Activated naive CD4-positive, alpha-beta T cell treated with anti-CD3 and anti-CD28 coated beads, Interleukin-2, amount 10 ng/mL, durations not matched to agents 7 days and 5 days (primary cell): ENCODE data around the gene CCDC88C.

Experiments
- CTCF ChIA-PET: fragments of 350-600 bp; sonication (Branson Sonifier 250); formaldehyde crosslinking; loops from one replicate; lab custom pipeline; 2021; ENCODE audit warnings: antibody characterized with exemption; lab: Charles Lee
- DNase-seq: peaks from one replicate; pipeline ENCODE4 v3.0.0-alpha.2; 2020
- H3K27ac Mint-ChIP-seq: one replicate; pipeline ENCODE4 v1.8.0; 2021; ENCODE audit warnings: mild to moderate bottlenecking, moderate library complexity, mixed read lengths
- H3K27me3 Mint-ChIP-seq: one replicate; pipeline ENCODE4 v1.8.0; 2021; ENCODE audit warnings: mild to moderate bottlenecking, mixed read lengths
- H3K36me3 Mint-ChIP-seq: one replicate; pipeline ENCODE4 v1.8.0; 2021; ENCODE audit warnings: mixed read lengths
- H3K4me1 Mint-ChIP-seq: one replicate; pipeline ENCODE4 v1.8.0; 2021; ENCODE audit warnings: mixed read lengths
- H3K4me3 Mint-ChIP-seq: one replicate; pipeline ENCODE4 v1.8.0; 2021; ENCODE audit warnings: mild to moderate bottlenecking, moderate library complexity, mixed read lengths
- H3K9me3 Mint-ChIP-seq: one replicate; pipeline ENCODE4 v1.8.0; 2021; ENCODE audit warnings: mixed read lengths

The CCDC88C gene

GRCh38 chr14:91241863-91242262, 175.8 kb downstream of the CCDC88C start:
- peak; percentile 52 for DNase-seq

GRCh38 chr14:91238661-91239060, 179.0 kb downstream of the CCDC88C start:
- Mint-ChIP-seq H3K4me3 (no peak overlapping the region), H3K4me1 (peaks cover 75% of the 10 kb centered on the region), H3K27me3 (no peaks in the 10 kb centered on the region), H3K27ac (no peak overlapping the region), H3K9me3 (no peaks in the 10 kb centered on the region), H3K36me3 (peaks cover 82% of the 10 kb centered on the region)
- CTCF ChIA-PET: interaction anchor here (0.9 to 1.8 kb wide), 3 partner anchors 48 to 172 kb away, joined by 3 to 11 read pairs (median 3); no protein-coding TSS in a partner anchor
- DNase-seq: no peak

More at GRCh38 chr14:91241863-91242262, 175.8 kb downstream of the CCDC88C start:
- no peaks in the 10 kb centered on the region for H3K27me3 Mint-ChIP-seq
- peaks cover 78% of the 10 kb centered on the region for H3K36me3 Mint-ChIP-seq
- H3K4me3 Mint-ChIP-seq: peak overlapping the region; percentile 84
- CTCF ChIA-PET: interaction anchor here (1.1 to 7.4 kb wide), 5 partner anchors 10 to 64 kb away, joined by 5 to 70 read pairs (median 6); no protein-coding TSS in a partner anchor
- H3K4me1 Mint-ChIP-seq: peaks cover 95% of the 10 kb centered on the region
- peak overlapping the region; percentile 99 for H3K27ac Mint-ChIP-seq
- H3K9me3 Mint-ChIP-seq: no peaks in the 10 kb centered on the region

GRCh38 chr14:91238085-91238484, 179.5 kb downstream of the CCDC88C start:
- H3K4me3 Mint-ChIP-seq: no peak overlapping the region
- no peaks in the 10 kb centered on the region for H3K9me3 Mint-ChIP-seq

GRCh38 chr14:91237219-91237618, 180.4 kb downstream of the CCDC88C start:
- Mint-ChIP-seq H3K4me1 (peaks cover 69% of the 10 kb centered on the region), H3K27me3 (no peaks in the 10 kb centered on the region), H3K4me3 (no peak overlapping the region), H3K27ac (no peak overlapping the region), H3K36me3 (peaks cover 84% of the 10 kb centered on the region), H3K9me3 (peaks cover 3% of the 10 kb centered on the region)
- DNase-seq: no peak
- CTCF ChIA-PET: no interaction called here

More at GRCh38 chr14:91238085-91238484, 179.5 kb downstream of the CCDC88C start:
- CTCF ChIA-PET: interaction anchor here (1.8 kb wide), 1 partner anchor 61 kb away, joined by 11 read pairs; no protein-coding TSS in a partner anchor
- peaks cover 82% of the 10 kb centered on the region for H3K36me3 Mint-ChIP-seq
- no peak for DNase-seq
- H3K4me1 Mint-ChIP-seq: peaks cover 72% of the 10 kb centered on the region
- H3K27me3 Mint-ChIP-seq: no peaks in the 10 kb centered on the region
- no peak overlapping the region for H3K27ac Mint-ChIP-seq

- Mint-ChIP-seq H3K36me3 (peaks cover 86% of the 10 kb centered on the region), H3K27me3 (no peaks in the 10 kb centered on the region)
- CTCF ChIA-PET: interaction anchor here (0.6 kb wide), 1 partner anchor 9 kb away, joined by 5 read pairs; no protein-coding TSS in a partner anchor
Measured at GRCh38 chr14:91235841-91236240, 181.8 kb downstream of the CCDC88C start.

GRCh38 chr14:91234791-91235114, 182.9 kb downstream of the CCDC88C start:
- no peak overlapping the region for H3K4me3 Mint-ChIP-seq
- CTCF ChIA-PET: interaction anchor here (0.8 kb wide), 1 partner anchor 9 kb away, joined by 3 read pairs; the partner anchor contains the start of gene GPR68
- H3K27me3 Mint-ChIP-seq: no peaks in the 10 kb centered on the region
- H3K9me3 Mint-ChIP-seq: peaks cover 16% of the 10 kb centered on the region
- DNase-seq: no peak
- H3K36me3 Mint-ChIP-seq: peaks cover 84% of the 10 kb centered on the region
- peak overlapping the region; percentile 63 for H3K27ac Mint-ChIP-seq
- H3K4me1 Mint-ChIP-seq: peaks cover 69% of the 10 kb centered on the region

More at GRCh38 chr14:91235841-91236240, 181.8 kb downstream of the CCDC88C start:
- Mint-ChIP-seq H3K9me3 (peaks cover 13% of the 10 kb centered on the region), H3K27ac (no peak overlapping the region), H3K4me1 (peaks cover 69% of the 10 kb centered on the region), H3K4me3 (no peak overlapping the region)
- DNase-seq: no peak

- Mint-ChIP-seq H3K4me3 (no peak overlapping the region), H3K27ac (peak overlapping the region; percentile 63)
Measured at GRCh38 chr14:91233936-91234790, 183.5 kb downstream of the CCDC88C start.

GRCh38 chr14:91232603-91233002, 185.0 kb downstream of the CCDC88C start:
- peaks cover 66% of the 10 kb centered on the region for H3K36me3 Mint-ChIP-seq
- H3K4me1 Mint-ChIP-seq: peaks cover 69% of the 10 kb centered on the region
- H3K4me3 Mint-ChIP-seq: peak overlapping the region; percentile 29
- no peaks in the 10 kb centered on the region for H3K27me3 Mint-ChIP-seq
- H3K27ac Mint-ChIP-seq: peak overlapping the region; percentile 84
- H3K9me3 Mint-ChIP-seq: peaks cover 16% of the 10 kb centered on the region
- CTCF ChIA-PET: no interaction called here
- no peak for DNase-seq

More at GRCh38 chr14:91233936-91234790, 183.5 kb downstream of the CCDC88C start:
- H3K27me3 Mint-ChIP-seq: no peaks in the 10 kb centered on the region
- peaks cover 78% of the 10 kb centered on the region for H3K36me3 Mint-ChIP-seq
- H3K9me3 Mint-ChIP-seq: peaks cover 16% of the 10 kb centered on the region
- DNase-seq: no peak
- peaks cover 69% of the 10 kb centered on the region for H3K4me1 Mint-ChIP-seq
- CTCF ChIA-PET: no interaction called here

- H3K27ac Mint-ChIP-seq: peak overlapping the region; percentile 99
- DNase-seq: no peak
- CTCF ChIA-PET: no interaction called here
- no peaks in the 10 kb centered on the region for H3K27me3 Mint-ChIP-seq
- peaks cover 66% of the 10 kb centered on the region for H3K36me3 Mint-ChIP-seq
- peaks cover 16% of the 10 kb centered on the region for H3K9me3 Mint-ChIP-seq
- H3K4me1 Mint-ChIP-seq: peaks cover 71% of the 10 kb centered on the region
- peak overlapping the region; percentile 29 for H3K4me3 Mint-ChIP-seq
Measured at GRCh38 chr14:91232052-91232451, 185.6 kb downstream of the CCDC88C start.

GRCh38 chr14:91231446-91231845, 186.2 kb downstream of the CCDC88C start:
- CTCF ChIA-PET: no interaction called here
- DNase-seq: no peak
- peak overlapping the region; percentile 80 for H3K4me3 Mint-ChIP-seq
- peak overlapping the region; percentile 99 for H3K27ac Mint-ChIP-seq
- peaks cover 74% of the 10 kb centered on the region for H3K4me1 Mint-ChIP-seq
- H3K36me3 Mint-ChIP-seq: peaks cover 67% of the 10 kb centered on the region
- peaks cover 16% of the 10 kb centered on the region for H3K9me3 Mint-ChIP-seq
- no peaks in the 10 kb centered on the region for H3K27me3 Mint-ChIP-seq

- Mint-ChIP-seq H3K4me1 (peaks cover 77% of the 10 kb centered on the region), H3K27ac (peak overlapping the region; percentile 99), H3K27me3 (no peaks in the 10 kb centered on the region), H3K36me3 (peaks cover 69% of the 10 kb centered on the region), H3K4me3 (peak overlapping the region; percentile 80), H3K9me3 (peaks cover 16% of the 10 kb centered on the region)
- peak; percentile 40 for DNase-seq
- CTCF ChIA-PET: interaction anchor here (0.8 to 5.5 kb wide), 5 partner anchors 11 to 93 kb away, joined by 3 to 47 read pairs (median 5); partner anchors contain the start of gene GPR68
Measured at GRCh38 chr14:91230397-91231035, 187.1 kb downstream of the CCDC88C start.

GRCh38 chr14:91229743-91230200, 187.8 kb downstream of the CCDC88C start:
- peaks cover 84% of the 10 kb centered on the region for H3K4me1 Mint-ChIP-seq
- H3K27me3 Mint-ChIP-seq: no peaks in the 10 kb centered on the region
- CTCF ChIA-PET: interaction anchor here (0.8 to 5.5 kb wide), 7 partner anchors 12 to 93 kb away, joined by 3 to 47 read pairs (median 5); partner anchors contain the start of gene GPR68
- H3K9me3 Mint-ChIP-seq: peaks cover 16% of the 10 kb centered on the region
- peak; percentile 85 for DNase-seq
- H3K4me3 Mint-ChIP-seq: peak overlapping the region; percentile 80
- peaks cover 71% of the 10 kb centered on the region for H3K36me3 Mint-ChIP-seq
- H3K27ac Mint-ChIP-seq: peak overlapping the region; percentile 99

GRCh38 chr14:91229005-91229382, 188.6 kb downstream of the CCDC88C start:
- peak overlapping the region; percentile 80 for H3K4me3 Mint-ChIP-seq
- H3K9me3 Mint-ChIP-seq: peaks cover 16% of the 10 kb centered on the region
- peaks cover 70% of the 10 kb centered on the region for H3K36me3 Mint-ChIP-seq
- peaks cover 88% of the 10 kb centered on the region for H3K4me1 Mint-ChIP-seq
- H3K27me3 Mint-ChIP-seq: no peaks in the 10 kb centered on the region
- H3K27ac Mint-ChIP-seq: peak overlapping the region; percentile 99
- CTCF ChIA-PET: interaction anchor here (0.9 to 5.5 kb wide), 6 partner anchors 12 to 58 kb away, joined by 4 to 47 read pairs (median 6); partner anchors contain the start of gene GPR68
- no peak for DNase-seq
